COR-L47 (cell line): ENCODE data around the gene PPY.
"Not testable (repeated sequence)": the region's sequence is repeated elsewhere in the genome, so short reads cannot be mapped to it uniquely, and the experiment has no call there.

Source experiments
- DNase-seq: peaks from one replicate; lab custom pipeline; 2025; lab: John Stamatoyannopoulos, UW

The PPY gene

GRCh38 chr17:43966276-43966675, 24.0 kb upstream of the PPY start:
- DNase-seq = no peak

DNA sequence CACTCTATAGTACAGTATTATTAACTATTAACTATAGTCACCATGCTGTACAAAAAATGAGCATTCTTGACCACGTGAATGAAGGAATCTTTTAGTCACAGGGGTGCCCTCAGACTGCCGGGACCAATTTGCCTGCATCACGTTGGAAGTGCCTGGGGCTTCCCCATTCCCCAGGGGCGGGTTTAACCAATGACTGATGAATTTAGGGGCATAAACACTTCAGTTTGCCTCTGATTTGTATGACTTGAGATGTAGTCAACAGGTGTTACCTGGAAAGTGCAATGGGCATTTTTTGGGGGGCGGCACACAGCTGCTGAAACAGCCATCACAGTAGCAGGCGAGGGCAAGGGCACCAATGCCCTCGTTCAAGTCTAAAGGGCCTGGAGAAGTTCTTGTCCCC, 20.2 kb upstream of the PPY start:
- no peak for DNase-seq

- no peak for DNase-seq
These were observed 19.7 kb upstream of the PPY start for GRCh38 chr17:43961954-43962353.

GRCh38 chr17:43961292-43961691, 19.0 kb upstream of the PPY start:
- not testable (repeated sequence) for DNase-seq

DNA sequence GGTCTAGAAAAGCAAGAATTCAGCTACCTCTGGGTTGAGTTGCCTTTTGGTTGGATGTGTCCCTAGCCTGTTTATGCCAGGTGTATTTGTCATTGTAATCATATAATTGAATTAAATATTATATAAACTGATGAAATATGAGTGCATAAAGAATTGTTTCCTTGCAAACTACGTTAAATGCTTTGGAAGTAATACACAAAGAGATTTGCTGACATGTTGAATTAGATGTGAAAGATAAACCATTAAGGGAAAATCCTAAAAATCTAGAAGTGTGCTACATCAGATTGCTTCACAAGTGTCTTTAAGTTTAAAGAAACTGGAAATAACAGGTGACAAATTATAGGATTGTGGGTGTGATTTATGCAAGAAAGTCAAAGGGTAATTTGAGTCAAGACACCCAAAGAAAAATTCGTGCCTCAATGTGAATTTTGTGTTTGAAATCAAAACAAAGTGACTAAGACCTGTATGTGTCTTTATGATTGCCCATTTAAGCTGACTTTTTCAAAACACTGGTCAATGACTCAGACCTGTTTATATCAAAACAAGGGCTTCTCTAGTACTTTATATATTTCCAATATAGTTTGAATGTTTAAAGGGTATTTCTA, 16.6 kb upstream of the PPY start:
- no peak for DNase-seq

- no peak for DNase-seq
These were observed 13.9 kb upstream of the PPY start for GRCh38 chr17:43956222-43956621.

GRCh38 chr17:43953746-43954145, 11.5 kb upstream of the PPY start, which contains the start of gene PYY:
TSS of gene PYY (minus strand) at chr17:43953940. CDS start at chr17:43953483, 457 bp downstream.
- no peak for DNase-seq

DNA sequence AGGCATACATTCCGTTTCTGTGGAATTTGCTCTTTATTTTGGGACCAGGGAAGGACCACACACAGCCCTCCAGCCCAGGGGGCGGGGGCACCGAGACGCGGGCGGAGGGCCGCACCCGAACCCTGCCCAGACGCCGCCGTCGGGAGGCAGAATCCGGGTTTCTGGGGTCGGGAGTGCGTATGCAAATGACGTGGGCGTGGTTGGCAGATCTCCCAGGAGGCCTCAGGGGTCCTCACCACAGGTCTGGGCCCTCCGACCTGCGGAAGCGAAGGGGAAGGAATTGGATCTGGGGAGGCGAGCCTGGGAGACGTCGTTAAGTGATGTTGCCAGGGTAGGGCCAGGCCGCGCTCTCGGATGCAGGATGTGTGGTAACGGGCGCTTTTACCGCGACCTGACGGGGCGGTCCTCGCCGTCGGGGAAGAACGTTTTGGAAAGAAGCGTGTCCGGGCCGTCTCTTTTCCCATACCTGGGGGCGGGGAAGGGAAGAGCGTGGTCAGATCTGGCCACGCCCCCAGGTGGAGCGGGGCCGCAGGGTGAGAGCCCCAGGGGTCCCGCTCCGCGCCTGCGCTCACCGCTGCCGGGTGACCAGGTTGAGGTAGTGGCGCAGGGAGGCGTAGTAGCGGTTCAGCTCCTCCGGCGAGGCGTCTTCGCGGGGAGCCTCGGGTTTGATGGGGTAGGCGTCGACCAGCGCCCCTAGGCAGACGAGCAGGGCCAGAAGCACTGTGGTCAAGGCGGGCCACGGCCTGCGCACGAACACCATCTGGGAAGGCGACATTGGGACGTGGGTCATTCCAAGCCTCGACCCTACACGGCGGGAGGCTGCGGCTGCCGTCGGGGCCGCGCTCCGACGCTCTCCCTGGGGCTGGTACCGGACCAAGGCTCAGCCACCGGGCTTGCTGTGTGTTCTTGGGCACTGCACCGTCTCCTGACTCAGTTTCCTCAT, 10.7 kb upstream of the PPY start:
- DNase-seq = no peak

GRCh38 chr17:43952351-43952723, 10.1 kb upstream of the PPY start:
- no peak for DNase-seq

DNA sequence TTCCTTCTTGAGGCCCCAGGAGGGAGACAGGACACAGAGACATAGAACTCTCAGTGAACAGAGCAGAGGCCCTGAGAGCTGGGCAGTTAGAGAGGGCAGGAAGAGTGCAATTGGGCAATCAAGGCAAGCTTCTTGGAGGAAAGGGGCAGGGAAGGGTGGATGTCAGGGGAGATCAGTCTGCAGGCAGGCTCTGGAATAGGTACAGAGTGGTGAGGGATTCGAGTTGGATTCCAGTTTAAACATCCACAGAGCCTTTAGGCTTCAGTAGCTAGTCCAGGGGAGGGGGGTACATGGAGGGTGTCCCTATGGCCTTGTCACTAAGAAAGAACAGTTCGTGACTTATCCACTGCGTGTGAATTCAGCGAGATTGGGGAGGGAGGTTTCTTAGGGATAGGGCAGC, 9.5 kb upstream of the PPY start:
- DNase-seq = no peak

DNA sequence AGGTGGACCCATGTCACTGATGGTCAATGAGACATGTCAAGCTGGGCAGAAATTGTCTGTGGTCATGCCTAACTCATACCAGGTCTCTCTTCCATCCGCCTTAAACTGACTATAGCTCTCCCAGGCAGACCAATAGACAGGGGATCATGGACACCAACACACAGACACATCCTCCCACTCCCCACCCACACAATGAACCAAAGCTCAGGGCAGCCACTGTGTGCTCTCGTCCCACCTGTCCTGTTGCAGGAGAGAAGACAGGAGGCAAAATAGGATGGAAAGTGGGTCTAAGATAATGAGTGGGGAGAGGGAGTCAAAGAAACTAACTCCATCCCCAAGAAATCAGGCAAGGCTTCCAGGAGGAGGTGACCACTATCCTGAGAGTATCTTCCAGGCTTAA, 8.3 kb upstream of the PPY start:
- no peak for DNase-seq

DNA sequence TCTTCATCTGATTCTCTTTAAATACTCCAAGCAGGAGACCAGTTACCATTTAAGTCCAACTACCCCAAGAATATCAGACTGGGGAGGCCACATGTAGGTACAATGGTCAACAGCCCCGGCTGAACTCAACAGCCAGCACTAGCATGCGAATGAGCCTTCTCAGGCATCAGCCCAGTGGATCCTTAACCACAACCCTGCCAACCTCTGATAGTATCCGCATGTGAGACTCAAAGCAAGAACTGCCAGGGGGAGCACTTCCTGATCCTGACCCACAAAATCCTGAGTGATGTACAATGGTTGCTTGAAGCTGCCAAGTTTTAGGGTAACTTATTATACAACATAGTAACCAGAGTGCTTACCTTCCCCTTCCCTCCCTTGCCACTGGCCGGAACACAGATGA, 7.5 kb upstream of the PPY start:
- DNase-seq = no peak

- no peak for DNase-seq
These were observed 4.5 kb upstream of the PPY start for GRCh38 chr17:43946781-43947180.

- no peak for DNase-seq
These were observed 3.0 kb upstream of the PPY start for GRCh38 chr17:43945074-43945829.

DNA sequence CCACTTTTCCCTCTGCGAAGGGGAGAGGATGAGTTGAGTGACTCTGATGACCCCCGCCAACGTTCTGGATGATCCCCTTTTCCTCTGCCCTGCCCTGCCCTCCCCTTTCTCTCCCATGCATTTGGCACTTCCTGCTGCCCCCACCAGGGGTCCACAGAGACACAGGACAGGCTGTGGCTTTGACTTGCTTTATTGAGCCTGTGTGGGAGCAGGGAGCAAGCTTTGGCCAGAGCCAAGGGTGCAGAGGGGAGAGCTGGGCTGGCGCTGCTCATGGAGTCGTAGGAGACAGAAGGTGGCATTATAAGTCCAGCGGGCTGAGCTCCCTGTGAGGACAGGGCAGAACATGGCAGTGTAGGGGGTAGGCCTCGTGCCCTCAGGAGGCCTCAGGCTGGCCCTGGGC, 1.6 kb downstream of the PPY start:
- DNase-seq = peak; percentile 43

GRCh38 chr17:43939886-43940285, 2.4 kb downstream of the PPY start:
- no peak for DNase-seq

GRCh38 chr17:43939452-43939851, 2.8 kb downstream of the PPY start:
- not testable (repeated sequence) for DNase-seq

- no peak for DNase-seq
These were observed 3.5 kb downstream of the PPY start for GRCh38 chr17:43938838-43939182.

DNA sequence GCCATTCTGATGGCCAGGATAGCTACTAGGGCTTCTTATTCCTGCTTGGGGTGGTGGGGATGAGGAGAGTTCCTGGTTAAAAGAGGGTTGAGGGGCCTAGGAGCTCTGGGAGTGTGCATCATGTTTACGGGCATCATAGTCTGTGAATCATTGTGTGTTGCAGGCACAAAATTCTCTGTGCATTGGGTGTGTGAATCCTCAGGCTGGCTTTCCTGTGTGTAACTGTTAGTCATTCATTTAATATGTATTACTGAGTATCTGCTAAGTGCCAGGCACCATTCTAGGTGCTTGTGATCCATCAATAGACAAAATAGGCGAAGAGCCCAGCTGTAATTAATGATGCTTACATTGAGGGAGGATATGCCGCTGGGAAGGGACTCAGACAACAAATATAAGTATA, 5.8 kb downstream of the PPY start:
- no peak for DNase-seq

DNA sequence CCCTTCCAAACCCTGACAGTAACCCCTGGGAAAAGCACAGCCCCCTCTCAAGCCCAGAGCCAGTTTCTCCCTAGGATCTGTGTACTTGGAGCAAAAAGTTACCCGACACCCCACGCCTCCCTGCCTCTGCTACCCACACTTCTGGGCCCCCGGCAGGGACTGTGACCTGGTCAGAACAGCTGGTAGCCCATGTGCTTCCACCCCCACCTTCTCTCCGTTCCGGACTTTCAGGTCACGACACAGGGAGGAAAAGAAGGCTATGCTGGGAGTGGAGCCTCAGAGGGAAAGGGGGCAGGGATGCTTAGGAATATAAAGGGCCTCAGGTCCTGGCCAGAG, 6.4 kb downstream of the PPY start:
- no peak for DNase-seq

DNA sequence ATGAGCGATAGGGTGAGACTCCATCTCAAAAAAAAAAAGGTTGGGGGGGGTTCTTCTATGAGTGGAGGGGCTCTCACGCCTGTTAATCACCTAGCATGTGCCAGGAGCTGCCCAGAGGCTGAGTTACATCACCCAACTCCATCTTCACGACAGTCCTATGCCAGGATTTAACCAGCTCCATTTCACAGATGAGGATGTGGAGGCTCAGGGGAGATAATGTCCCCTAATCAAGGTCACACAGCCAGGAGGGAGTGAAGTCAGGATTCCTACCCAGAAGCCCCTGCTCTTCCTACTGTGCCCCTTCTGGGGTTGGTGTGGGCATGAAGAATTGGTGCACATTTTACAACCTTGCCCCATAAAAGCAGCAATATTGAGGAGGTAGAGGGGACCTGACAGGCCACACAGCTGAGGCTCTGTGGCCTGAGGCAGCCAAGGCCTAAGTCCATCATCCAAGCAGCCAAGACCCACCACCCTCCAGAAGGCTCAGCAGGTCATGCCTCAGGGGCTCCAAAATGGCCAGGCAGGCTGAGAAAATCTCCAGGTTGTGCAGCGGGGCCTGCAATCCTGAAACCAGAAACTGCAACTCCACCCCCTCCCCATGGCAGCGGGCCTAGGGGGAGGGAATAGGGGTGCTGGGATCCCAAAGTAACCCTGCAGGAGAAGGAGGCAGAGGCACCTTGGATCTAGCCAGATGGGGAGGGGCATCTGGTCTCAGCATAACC, 6.9 kb downstream of the PPY start:
- DNase-seq = no peak

DNA sequence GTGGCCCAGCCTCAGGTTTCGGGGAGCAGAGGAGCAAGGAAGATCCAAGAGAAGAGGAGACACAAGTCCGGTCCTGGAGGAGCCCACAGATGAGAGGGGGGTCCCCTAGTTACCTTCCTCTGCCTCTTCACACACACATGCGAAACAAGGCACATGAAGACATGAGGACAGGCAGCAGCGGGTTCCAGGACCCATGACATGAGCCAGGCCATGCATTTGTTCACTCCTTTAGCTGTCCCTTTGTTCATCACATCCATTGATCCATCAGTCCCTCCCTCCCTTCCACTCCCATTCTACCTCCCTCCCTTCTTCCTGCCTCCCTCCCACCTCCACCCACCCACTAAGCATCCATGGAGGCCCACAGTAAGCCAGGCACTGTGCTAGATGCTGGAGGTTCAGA, 9.4 kb downstream of the PPY start:
- DNase-seq = no peak
